ENCODE measurements around the gene BIRC7. TPM values are rescaled to one million over a fixed set of nuclear protein-coding genes. Genes with fewer than 3 reads are reported as not detected.

BIRC7 gene
- polyA plus RNA-seq, 1 donor (not counting 4 experiments of a cell fraction or from before 2014, with no cell fraction given): not detected

GRCh38 chr20:63219447-63219821, 16.3 kb upstream of the BIRC7 start:
- dilution Hi-C loops (cut with MboI; ENCODE audit: extremely low pct_ligation_motif_present, low sequenced_read_pairs): no loop called here
- no peak overlapping the region for H3K9ac ChIP-seq (ENCODE audit: control insufficient read depth, extremely low read depth, insufficient read depth, low read length)
- H3K4me2 ChIP-seq (ENCODE audit: control insufficient read depth, extremely low read depth, insufficient read depth, low read depth, low read length): no peak overlapping the region
- FAIRE-seq: no peak
- peaks cover 13% of the 10 kb centered on the region for H3K79me2 ChIP-seq (ENCODE audit: control insufficient read depth, insufficient read depth, low read length)
- no peak overlapping the region for H2AFZ ChIP-seq (ENCODE audit: control insufficient read depth, low read length)
- TF ChIP-seq EZH2 (IDR thresholded peaks at IDR 0.05; ENCODE audit: low read length) (no peak), CTCF (optimal IDR thresholded peaks at IDR 0.05 in 1 of 3, IDR thresholded peaks at IDR 0.05 in 1 of 3, conservative IDR thresholded peaks at IDR 0.05 in 1 of 3; ENCODE audit: extremely low read depth in 1 of 3, insufficient read depth in 2 of 3, low read length in 3 of 3) (no peak)
- H3K9me1 ChIP-seq (ENCODE audit: control insufficient read depth, extremely low read depth, insufficient read depth, low read length): no peaks in the 10 kb centered on the region
- peaks cover 13% of the 10 kb centered on the region for H3K27me3 ChIP-seq (ENCODE audit: control insufficient read depth, extremely low read depth, insufficient read depth, low read length)
- no peak for DNase-seq (ENCODE audit: low read depth, low spot score)
- H3K4me1 ChIP-seq (ENCODE audit: control insufficient read depth, extremely low read depth, insufficient read depth, low read length): peaks cover 12% of the 10 kb centered on the region
- H3K36me3 ChIP-seq (ENCODE audit: control insufficient read depth in 2 of 2, extremely low read depth in 1 of 2, insufficient read depth in 2 of 2, low read length in 2 of 2): no peaks in the 10 kb centered on the region
- no peak overlapping the region for H3K27ac ChIP-seq (ENCODE audit: control insufficient read depth, insufficient read depth, low read length)
- no peaks in the 10 kb centered on the region for H3K9me3 ChIP-seq (ENCODE audit: control insufficient read depth, low read depth, low read length)
- peaks cover 2% of the 10 kb centered on the region for H4K20me1 ChIP-seq (ENCODE audit: control insufficient read depth, extremely low read depth, insufficient read depth, low read length)
- no peak overlapping the region for H3K4me3 ChIP-seq (ENCODE audit: control insufficient read depth in 2 of 3, extremely low read depth in 1 of 3, insufficient read depth in 2 of 3, low read depth in 1 of 3, low read length in 3 of 3)

GRCh38 chr20:63219866-63220521, 15.7 kb upstream of the BIRC7 start:
- Histone ChIP-seq H3K9me3 (ENCODE audit: control insufficient read depth, low read depth, low read length) (no peaks in the 10 kb centered on the region), H3K27me3 (ENCODE audit: control insufficient read depth, extremely low read depth, insufficient read depth, low read length) (peaks cover 13% of the 10 kb centered on the region), H3K79me2 (ENCODE audit: control insufficient read depth, insufficient read depth, low read length) (peaks cover 7% of the 10 kb centered on the region), H3K4me3 (ENCODE audit: control insufficient read depth in 2 of 3, extremely low read depth in 1 of 3, insufficient read depth in 2 of 3, low read depth in 1 of 3, low read length in 3 of 3) (no peak overlapping the region), H3K4me2 (ENCODE audit: control insufficient read depth, extremely low read depth, insufficient read depth, low read depth, low read length) (no peak overlapping the region), H3K36me3 (ENCODE audit: control insufficient read depth in 2 of 2, extremely low read depth in 1 of 2, insufficient read depth in 2 of 2, low read length in 2 of 2) (no peaks in the 10 kb centered on the region), H3K9ac (ENCODE audit: control insufficient read depth, extremely low read depth, insufficient read depth, low read length) (no peak overlapping the region), H3K27ac (ENCODE audit: control insufficient read depth, insufficient read depth, low read length) (no peak overlapping the region), H2AFZ (ENCODE audit: control insufficient read depth, low read length) (no peak overlapping the region), H3K4me1 (ENCODE audit: control insufficient read depth, extremely low read depth, insufficient read depth, low read length) (peaks cover 7% of the 10 kb centered on the region), H4K20me1 (ENCODE audit: control insufficient read depth, extremely low read depth, insufficient read depth, low read length) (peaks cover 2% of the 10 kb centered on the region), H3K9me1 (ENCODE audit: control insufficient read depth, extremely low read depth, insufficient read depth, low read length) (no peaks in the 10 kb centered on the region)
- TF ChIP-seq EZH2 (IDR thresholded peaks at IDR 0.05; ENCODE audit: low read length) (peak; percentile 4), CTCF (optimal IDR thresholded peaks at IDR 0.05 in 1 of 3, IDR thresholded peaks at IDR 0.05 in 1 of 3, conservative IDR thresholded peaks at IDR 0.05 in 1 of 3; ENCODE audit: extremely low read depth in 1 of 3, insufficient read depth in 2 of 3, low read length in 3 of 3) (no peak)
- dilution Hi-C loops (cut with MboI; ENCODE audit: extremely low pct_ligation_motif_present, low sequenced_read_pairs): loop anchor here (10.0 kb wide), 1 partner anchor 65 kb away; no protein-coding TSS in a partner anchor
- FAIRE-seq: no peak
- no peak for DNase-seq (ENCODE audit: low read depth, low spot score)
